Measurements from ENCODE around the gene ABLIM2.

ABLIM2 gene

GRCh38 chr4:8174970-8175369 is 16.4 kb upstream of the ABLIM2 start:
- DNase-seq (ENCODE audit: low read depth, low spot score), result no peak

GRCh38 chr4:8173492-8174242 is 15.1 kb upstream of the ABLIM2 start:
- DNase-seq (ENCODE audit: low read depth, low spot score), result no peak

DNA sequence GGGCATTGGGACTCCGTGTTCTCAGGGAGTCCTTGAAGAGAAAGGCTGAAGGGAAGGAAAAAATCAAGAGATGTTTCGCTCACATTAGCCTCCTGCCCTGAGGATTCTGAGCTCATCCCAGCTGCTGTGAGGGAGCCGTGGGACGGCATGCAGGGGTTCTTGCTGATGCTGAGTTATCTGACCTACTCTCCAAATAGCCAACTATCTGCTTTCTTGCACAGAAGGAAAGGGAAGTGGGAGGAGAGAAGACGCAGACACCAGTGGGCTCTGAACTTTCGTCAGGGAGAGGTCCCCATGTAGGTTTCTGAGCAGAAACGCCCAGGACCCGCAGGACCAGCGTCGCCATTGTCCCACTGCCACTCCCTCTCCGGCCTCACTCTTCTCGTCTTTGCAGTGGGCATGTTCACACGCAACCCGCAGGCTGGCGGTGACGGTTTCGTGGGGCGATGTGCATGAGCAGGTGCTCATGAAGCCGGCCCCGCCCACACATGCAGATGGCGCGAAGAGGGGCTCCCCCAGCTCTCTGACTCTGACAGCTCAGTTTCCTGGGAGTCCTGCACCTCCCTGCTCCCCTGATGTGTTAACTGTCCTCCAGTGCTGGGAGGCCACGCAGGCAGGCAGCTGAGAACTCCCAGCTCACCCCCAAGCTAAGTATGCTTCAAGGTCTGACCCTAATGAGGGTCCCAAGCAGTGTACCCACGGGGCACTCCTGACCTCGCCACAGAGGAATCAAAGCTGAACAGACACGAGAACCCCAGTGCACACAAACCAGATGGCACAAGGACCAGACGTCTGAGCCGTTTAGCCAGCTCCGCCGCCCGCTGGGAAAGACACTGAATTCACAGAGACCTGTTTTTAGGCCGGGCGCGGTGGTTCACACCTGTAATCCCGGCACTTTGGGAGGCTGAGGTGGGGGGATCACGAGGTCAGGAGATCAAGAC is 13.6 kb upstream of the ABLIM2 start:
- no peak for DNase-seq (ENCODE audit: low read depth, low spot score)

GRCh38 chr4:8171266-8171665 is 12.7 kb upstream of the ABLIM2 start:
- DNase-seq (ENCODE audit: low read depth, low spot score), result no peak

DNA sequence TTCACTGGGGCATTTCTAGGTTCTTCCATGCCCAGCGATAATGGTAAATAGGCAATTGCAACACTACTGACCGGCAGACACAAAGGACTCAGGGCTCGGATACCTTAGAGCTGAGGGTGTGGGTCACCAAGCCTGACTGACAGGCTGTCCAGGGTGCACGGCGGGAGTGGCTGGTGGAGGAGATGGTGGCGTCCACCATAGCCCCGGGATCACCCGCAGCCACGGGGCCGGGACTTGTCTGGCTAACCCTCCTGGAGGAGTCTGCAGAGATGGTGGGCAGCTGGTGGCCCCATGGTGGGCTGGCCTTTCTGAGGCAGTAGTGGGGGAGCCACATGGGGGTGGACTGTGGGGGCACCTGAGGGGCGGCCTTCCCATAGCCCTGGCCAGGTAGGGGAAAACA is 11.7 kb upstream of the ABLIM2 start:
- no peak for DNase-seq (ENCODE audit: low read depth, low spot score)

DNA sequence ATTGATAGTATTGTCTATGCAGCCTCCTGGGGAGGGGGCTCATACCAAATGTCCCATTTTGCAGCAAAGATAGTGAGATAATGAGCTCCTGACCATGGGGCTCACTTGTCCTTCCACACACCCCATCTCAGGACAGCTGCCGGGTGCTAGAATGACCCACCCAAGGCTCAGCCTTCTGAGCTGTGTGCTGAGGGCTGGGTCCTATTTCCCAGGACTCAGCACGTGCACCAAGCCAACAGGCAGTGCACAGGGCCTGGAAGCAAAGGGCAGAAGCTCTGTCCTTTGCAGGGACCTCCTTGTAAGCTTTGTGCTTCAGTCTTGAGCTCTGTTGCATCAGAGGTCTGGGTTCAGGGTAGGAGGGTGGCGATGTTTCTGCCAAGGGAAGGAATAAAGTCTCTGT is 11.2 kb upstream of the ABLIM2 start:
- DNase-seq (ENCODE audit: low read depth, low spot score), result no peak

GRCh38 chr4:8168832-8169598 is 10.4 kb upstream of the ABLIM2 start:
- DNase-seq (ENCODE audit: low read depth, low spot score), result no peak

GRCh38 chr4:8168232-8168631 is 9.6 kb upstream of the ABLIM2 start:
- no peak for DNase-seq (ENCODE audit: low read depth, low spot score)

DNA sequence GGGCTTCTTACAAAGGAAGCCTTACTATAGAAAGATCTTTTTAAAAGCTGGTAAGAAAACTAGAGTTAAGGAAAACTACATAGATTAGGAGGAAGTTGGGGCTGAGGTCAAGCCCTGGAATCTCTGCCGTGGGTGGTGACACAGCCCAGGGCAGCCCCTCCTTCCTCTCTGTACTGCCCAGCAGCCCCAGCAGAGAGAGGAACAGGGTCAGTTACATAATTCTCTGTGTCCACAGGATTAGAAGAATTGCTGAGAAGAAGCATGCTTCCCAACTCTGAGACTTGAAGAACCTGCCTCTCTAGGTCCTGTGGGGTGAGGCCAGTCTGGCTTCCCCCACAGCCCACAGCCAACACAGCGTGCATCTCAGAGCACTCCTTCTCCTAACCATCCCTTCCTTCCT is 9.2 kb upstream of the ABLIM2 start:
- no peak for DNase-seq (ENCODE audit: low read depth, low spot score)

GRCh38 chr4:8167291-8167690 is 8.7 kb upstream of the ABLIM2 start:
- no peak for DNase-seq (ENCODE audit: low read depth, low spot score)

DNA sequence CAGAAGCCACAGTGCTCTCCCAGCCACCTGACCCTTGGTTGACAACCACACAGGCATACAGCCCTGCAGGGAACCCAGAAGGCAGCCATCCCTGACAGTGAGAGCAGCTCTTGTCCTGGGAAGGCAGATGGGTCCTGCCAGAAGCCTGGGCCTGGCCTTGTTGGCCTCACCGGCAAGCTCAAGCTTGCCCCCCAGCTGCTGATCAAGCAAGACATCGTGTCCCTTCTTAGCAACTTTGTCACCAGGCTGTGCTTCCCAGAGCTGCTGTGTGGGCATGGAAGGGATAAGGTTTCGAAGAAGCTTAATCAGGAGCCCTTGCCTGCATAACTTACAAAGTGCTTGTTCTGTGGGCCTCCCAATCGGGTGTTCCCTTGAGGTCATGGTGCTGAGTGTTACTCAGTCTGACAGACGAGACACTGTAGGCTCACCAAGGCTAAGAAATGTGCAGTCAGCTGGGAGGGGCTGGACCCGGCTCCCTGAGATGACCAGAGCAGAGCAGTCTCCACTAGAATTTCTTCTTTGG is 6.8 kb upstream of the ABLIM2 start:
- DNase-seq (ENCODE audit: low read depth, low spot score), result no peak

DNA sequence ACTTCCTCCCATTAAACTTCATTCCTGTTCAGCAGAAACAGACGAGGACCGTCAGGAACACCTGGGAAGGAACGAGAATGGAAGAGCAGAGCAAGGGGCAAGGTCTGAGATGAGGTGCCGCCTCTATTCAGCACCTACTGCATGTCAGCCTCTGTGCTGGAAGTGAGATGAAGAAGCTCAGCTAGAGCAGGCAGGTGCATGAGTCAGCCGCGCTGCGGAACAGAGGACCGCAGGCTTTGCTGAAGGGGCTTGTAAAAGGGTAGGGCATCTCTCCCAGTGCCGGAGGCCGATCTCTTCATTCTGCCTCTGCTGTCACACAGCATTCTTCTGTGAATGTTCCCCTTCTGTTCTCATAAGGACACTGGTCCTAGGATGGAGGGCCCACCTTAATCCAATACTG is 6.1 kb upstream of the ABLIM2 start:
- DNase-seq (ENCODE audit: low read depth, low spot score), result no peak

DNA sequence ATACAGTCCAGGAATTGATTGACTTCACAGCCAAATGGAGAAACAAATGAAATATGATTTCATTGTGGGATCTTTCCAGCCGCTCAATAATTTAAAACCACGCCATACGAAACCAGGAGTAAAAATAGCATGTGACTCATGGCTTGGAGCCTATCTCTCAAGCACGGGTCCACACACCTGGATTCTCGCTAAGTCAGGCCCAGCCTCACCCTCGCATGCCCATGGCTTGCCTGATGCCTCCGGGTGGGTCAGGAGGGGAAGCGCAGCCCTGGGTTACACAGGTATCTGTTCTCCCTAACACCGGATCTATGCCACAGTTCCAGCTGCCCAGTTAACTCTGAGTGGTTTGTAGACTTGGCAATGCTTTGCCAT is 5.6 kb upstream of the ABLIM2 start:
- DNase-seq (ENCODE audit: low read depth, low spot score), result no peak

DNA sequence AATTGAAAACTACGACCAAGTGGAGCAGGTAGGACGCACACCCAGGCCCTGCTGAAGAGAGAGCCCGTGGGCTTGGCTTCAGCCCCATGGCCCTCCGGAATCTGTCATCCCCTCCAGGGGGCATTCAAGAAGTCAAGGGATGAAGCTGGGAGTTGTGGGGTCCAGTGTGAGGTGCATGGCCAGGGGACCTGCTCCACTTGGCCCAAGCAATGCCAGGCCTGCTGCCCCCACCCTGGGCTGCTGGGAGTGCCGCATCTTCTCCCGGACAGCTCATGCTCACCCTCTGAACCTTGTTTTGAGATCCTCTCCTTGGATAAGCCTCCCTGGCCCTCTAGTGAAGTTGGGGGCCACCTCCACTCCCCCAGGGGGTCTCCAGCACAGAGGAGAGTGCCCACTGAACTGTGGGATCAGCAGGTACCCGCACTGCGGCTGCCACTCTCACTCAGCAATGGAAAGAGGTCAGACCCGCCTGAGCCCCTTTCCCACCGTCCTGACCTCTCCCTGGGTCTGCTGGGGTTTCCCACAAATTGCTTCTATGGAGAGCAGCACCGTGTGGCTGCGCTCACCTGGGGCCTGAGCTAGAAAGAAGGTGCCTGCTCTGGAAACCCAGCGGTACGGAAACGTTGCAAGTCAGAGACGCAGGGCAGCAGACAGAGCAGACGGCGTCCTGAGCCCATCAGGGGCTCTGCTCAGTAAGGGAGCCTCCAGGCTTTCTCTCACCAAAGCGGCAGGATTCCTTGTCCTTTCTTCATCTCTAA is 5.0 kb upstream of the ABLIM2 start:
- DNase-seq (ENCODE audit: low read depth, low spot score), result no peak

DNA sequence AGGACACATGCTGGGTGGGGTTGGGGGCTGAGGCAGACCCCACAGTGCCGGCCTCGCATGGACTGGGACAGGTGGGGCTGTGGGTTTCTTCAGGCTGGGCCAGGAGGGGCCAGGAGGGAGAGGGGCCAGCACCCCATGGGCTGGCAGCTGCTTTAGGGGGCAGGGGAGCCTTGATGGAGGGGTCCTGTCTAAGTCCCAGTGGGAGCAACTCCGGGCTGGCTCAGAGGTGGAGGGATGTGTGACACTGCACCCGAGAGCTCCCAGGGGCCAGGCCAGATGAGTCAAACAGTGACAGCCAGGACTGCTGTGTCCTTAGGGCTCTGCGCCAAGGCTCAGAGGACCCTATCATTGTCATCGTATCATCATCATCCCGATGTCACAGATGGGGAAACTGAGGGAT is 4.4 kb upstream of the ABLIM2 start:
- DNase-seq (ENCODE audit: low read depth, low spot score), result no peak

DNA sequence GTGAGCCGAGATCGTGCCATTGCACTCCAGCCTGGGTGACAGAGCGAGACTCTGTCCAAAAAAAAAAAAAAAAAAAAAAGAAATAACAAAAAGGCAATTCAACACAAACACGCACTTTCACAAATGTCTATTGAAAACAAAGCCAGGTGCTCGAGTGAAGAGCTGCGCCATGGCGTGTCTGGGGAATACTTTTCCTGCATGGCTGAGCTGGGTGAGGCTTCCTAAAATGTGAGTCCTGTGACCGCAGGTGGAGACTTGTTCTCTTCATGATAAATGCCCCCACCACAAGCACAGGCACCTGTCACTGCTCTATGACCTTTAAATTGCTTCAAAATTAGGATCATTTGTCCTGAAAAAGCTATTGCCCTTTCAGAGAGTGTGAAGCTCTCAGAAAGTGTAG is 4.0 kb upstream of the ABLIM2 start:
- no peak for DNase-seq (ENCODE audit: low read depth, low spot score)

GRCh38 chr4:8160572-8160971 is 2.0 kb upstream of the ABLIM2 start:
- DNase-seq (ENCODE audit: low read depth, low spot score), result no peak

DNA sequence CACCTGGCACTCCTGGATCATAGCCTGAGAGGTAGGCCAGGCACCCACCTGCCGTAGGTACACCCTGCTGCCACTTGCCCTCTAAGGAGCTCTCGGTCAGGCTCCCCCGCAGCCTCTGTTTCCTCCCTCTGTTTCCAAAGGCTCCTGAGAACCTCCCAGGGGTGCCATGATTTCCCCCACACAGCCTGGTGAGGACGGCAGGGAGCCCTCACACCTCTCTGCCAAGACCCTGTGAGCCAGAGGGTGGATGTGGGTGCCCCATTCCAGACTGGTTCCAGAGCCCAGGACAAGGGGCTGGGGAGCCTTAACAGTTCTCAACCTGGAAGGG is 1.6 kb upstream of the ABLIM2 start:
- DNase-seq (ENCODE audit: low read depth, low spot score), result no peak

DNA sequence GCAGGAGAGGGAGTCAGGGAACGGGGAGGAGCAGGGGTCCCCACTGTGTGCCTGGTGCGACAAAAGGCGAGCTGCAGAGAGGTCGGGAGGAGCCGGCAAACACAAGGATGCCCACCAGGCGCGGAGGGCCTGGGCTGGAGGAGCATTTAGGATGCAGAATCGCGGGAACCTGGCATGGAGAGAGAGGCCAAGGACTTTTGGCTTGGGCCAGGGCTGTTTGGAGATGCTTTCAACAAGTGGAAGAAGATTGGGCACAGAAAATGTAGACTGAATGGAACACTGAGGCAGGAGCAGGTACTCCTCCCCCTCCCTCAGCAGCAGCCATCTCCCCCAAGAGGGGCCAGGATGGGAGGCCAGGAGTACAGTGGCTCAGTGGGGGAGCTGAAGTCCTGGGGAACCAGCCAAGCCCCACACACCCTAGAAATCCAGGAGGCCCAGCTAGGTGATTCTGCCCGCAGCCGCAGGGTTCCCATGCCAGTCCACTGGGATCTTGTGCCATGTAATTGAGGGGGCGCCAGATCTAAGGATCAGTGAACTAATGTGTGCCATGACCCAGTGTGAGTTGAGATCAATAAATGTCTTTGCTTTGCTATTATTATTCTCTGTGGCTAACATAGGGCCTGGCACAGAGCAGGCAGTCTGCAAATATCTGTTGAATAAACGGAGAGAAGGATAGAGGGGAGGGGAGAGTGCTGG is 1.1 kb upstream of the ABLIM2 start:
- no peak for DNase-seq (ENCODE audit: low read depth, low spot score)

- no peak for DNase-seq (ENCODE audit: low read depth, low spot score)
These were observed 486 bp downstream of the ABLIM2 start for GRCh38 chr4:8157944-8158709.
